GM12878 (cell line): ENCODE data around the gene RETREG1. TPM values are rescaled to one million over a fixed set of nuclear protein-coding genes. Genes with fewer than 3 reads are reported as not detected.

Experiments
- ATAC-seq: fragments of 200-7000 bp; cut with Tn5 transposase; 3 replicates; pipeline ENCODE4 v1.9.1; 2020; ENCODE audit warnings: mild to moderate bottlenecking, moderate library complexity
- BruUV-seq: library from RNA; stranded (reverse); fragments of 400-500 nt; replicated peaks from 2 replicates; lab custom pipeline; 2021; lab: Mats Ljungman, UMichigan
- CTCF ChIA-PET: fragments of 300-600 bp; sonication (Branson Sonifier 250); formaldehyde crosslinking; extraction: SDS; loops from one replicate; lab custom pipeline; 2021; ENCODE audit warnings: inconsistent platforms; lab: Yijun Ruan, JAX
- POLR2A ChIA-PET: fragments of 350-600 bp; formaldehyde crosslinking; extraction: SDS; loops from one replicate; lab custom pipeline; 2021; ENCODE audit warnings: inconsistent platforms; lab: Charles Lee
- RAD21 ChIA-PET: fragments of 300-600 bp; sonication (Branson Sonifier 250); formaldehyde crosslinking; loops from one replicate; lab custom pipeline; 2023; ENCODE audit warnings: antibody characterized with exemption; ENCODE audit not compliant: unreplicated experiment; lab: Charles Lee
- SMC1A ChIA-PET: fragments of 300-600 bp; sonication (Branson Sonifier 250); formaldehyde crosslinking; loops from one replicate; lab custom pipeline; 2023; ENCODE audit not compliant: unreplicated experiment, uncharacterized antibody; lab: Charles Lee
- DNase-seq: peaks from one replicate; pipeline ENCODE4 v3.0.0-alpha.2; 2011; ENCODE audit warnings: low read depth, low spot score
- FAIRE-seq: peaks from 3 replicates; lab custom pipeline; 2011; peaks lifted over from hg19 to GRCh38; lab: Jason Lieb, UNC
- H2AFZ ChIP-seq: 2 replicates; pipeline ENCODE4 v1.6.0; 2011; ENCODE audit warnings: low read depth, low read length, control low read depth; ENCODE audit not compliant: control insufficient read depth
- H3K27ac ChIP-seq: 2 replicates; pipeline ENCODE4 v1.5.1; 2011; ENCODE audit warnings: control low read depth; ENCODE audit not compliant: control insufficient read depth, insufficient read depth
- H3K27me3 ChIP-seq, 2 experiments: replicated peaks in 1 of 2; 2 replicates each; pipeline versions ENCODE4 v1.6.0 to v1.6.1; 2011; ENCODE audit warnings: low read length in 1 of 2; ENCODE audit not compliant: control insufficient read depth in 2 of 2, insufficient read depth in 2 of 2
- H3K36me3 ChIP-seq, 2 experiments: 2 replicates each; pipeline ENCODE4 v1.5.1; 2011; ENCODE audit warnings: low read length in 1 of 2; ENCODE audit not compliant: control insufficient read depth in 2 of 2, insufficient read depth in 2 of 2
- H3K4me1 ChIP-seq: 2 replicates; pipeline ENCODE4 v1.6.1; 2011; ENCODE audit warnings: mild to moderate bottlenecking, low read length, moderate library complexity, mixed read lengths; ENCODE audit not compliant: control insufficient read depth, insufficient read depth
- H3K4me2 ChIP-seq: 2 replicates; pipeline ENCODE4 v1.6.0; 2011; ENCODE audit warnings: control low read depth; ENCODE audit not compliant: control insufficient read depth, insufficient read depth
- H3K4me3 ChIP-seq: fragments of 200-600 bp; sonication (generic); 2 replicates; pipeline ENCODE4 v1.5.1; 2016
- H3K79me2 ChIP-seq: 2 replicates; pipeline ENCODE4 v1.6.0; 2011; ENCODE audit warnings: low read length; ENCODE audit not compliant: control insufficient read depth, insufficient read depth
- H3K9ac ChIP-seq: 2 replicates; pipeline ENCODE4 v1.8.0; 2011; ENCODE audit warnings: low read length, control low read depth, mixed read lengths; ENCODE audit not compliant: control insufficient read depth, insufficient read depth
- H3K9me3 ChIP-seq: replicated peaks from 3 replicates; pipeline ENCODE4 v1.5.1; 2011; ENCODE audit warnings: mild to moderate bottlenecking, low read length; ENCODE audit not compliant: control insufficient read depth, insufficient read depth
- H4K20me1 ChIP-seq: 2 replicates; pipeline ENCODE4 v1.6.0; 2011; ENCODE audit not compliant: control insufficient read depth, insufficient read depth
- ATF2 ChIP-seq: IDR thresholded peaks from 2 replicates; pipeline ENCODE4 v1.6.1; 2012; ENCODE audit warnings: low read length, inconsistent platforms
- CREB1 ChIP-seq: IDR thresholded peaks from 2 replicates; pipeline ENCODE4 v1.6.1; 2012; ENCODE audit warnings: low read depth, mild to moderate bottlenecking, inconsistent platforms
- CUX1 ChIP-seq: IDR thresholded peaks from 2 replicates; pipeline ENCODE4 v1.6.1; 2012; ENCODE audit warnings: improper control_type of control experiment, low read depth, low read length; ENCODE audit not compliant: insufficient replicate concordance
- KAT2A ChIP-seq: conservative IDR thresholded peaks from 2 replicates; pipeline ENCODE4 v1.6.1; 2011; ENCODE audit warnings: low read depth, low read length; ENCODE audit not compliant: control insufficient read depth
- MEF2B ChIP-seq: fragments of 450-650 bp; IDR thresholded peaks from 2 replicates; pipeline ENCODE4 v1.6.1; 2018; ENCODE audit warnings: mild to moderate bottlenecking, moderate library complexity; ENCODE audit not compliant: partially characterized antibody, poor library complexity, severe bottlenecking
- RUNX3 ChIP-seq: IDR thresholded peaks from 2 replicates; pipeline ENCODE4 v1.6.1; 2012; ENCODE audit warnings: low read length, inconsistent platforms
- USF1 ChIP-seq: IDR thresholded peaks from 2 replicates; pipeline ENCODE4 v1.6.1; 2011; ENCODE audit warnings: borderline replicate concordance, low read depth, mild to moderate bottlenecking, moderate library complexity, mixed read lengths, low read length; ENCODE audit not compliant: insufficient read depth; ENCODE audit errors: extremely low read length
- ZBTB33 ChIP-seq: fragments of 450-650 bp; IDR thresholded peaks from 2 replicates; pipeline ENCODE4 v1.6.1; 2017; ENCODE audit warnings: mild to moderate bottlenecking
- WGBS: methylation state at CpG from one replicate; pipeline ENCODE4 v1.1.6; 2016; ENCODE audit warnings: low lambda C conversion rate; ENCODE audit not compliant: insufficient replicate concordance, insufficient coverage; ENCODE audit errors: missing lambda C conversion rate; 5-methylcytosine and 5-hydroxymethylcytosine counted together
- in situ Hi-C: fragments of 300-500 bp; cut with MboI; formaldehyde crosslinking; loops from 9 replicates; pipeline ENCODE4 v1.14.3; 2018; ENCODE audit warnings: mixed read lengths
- intact Hi-C: fragments of 100-400 bp; cut with micrococcal nuclease; formaldehyde crosslinking; loops from one replicate; pipeline ENCODE4 v1.14.2; 2022; ENCODE audit not compliant: unreplicated experiment
- polyA plus RNA-seq, 11 experiments: library from polyadenylated mRNA; depleted of rRNA in 4 of 11; unstranded in 6 of 11; stranded (reverse) in 5 of 11; fragments of >200 nt; fragmentation: Nextera tagmentation in 4 of 11; fragmentation: Illumina TruSeq in 1 of 11; extraction: Ambion mirVana in 4 of 11; extraction: Trizol in 1 of 11; gene quantifications; 1 replicate in 1 of 11; 2 replicates in 10 of 11; pipeline versions ENCODE4 v1.2.1 to v1.2.3, GENCODE V29; 2011 to 2016; ENCODE audit warnings: inconsistent platforms in 2 of 11, missing spikeins in 2 of 11, low read depth in 1 of 11
- total RNA-seq, 4 experiments: library from RNA; depleted of rRNA in 3 of 4; stranded (reverse); fragments of >200 nt in 3 of 4; fragmentation: Illumina TruSeq in 1 of 4; extraction: Trizol in 1 of 4; gene quantifications; 2 replicates each; pipeline versions ENCODE4 v1.2.1 to v1.2.3, GENCODE V29; 2013 to 2021

Gene RETREG1
- total and polyA plus RNA-seq, 10 of the 15 experiments (the other 5 are each of a cell fraction or from before 2014, with no cell fraction given), result 3.9 to 8.9 (median 6.4) TPM

GRCh38 chr5:16597946-16598694, 18.7 kb downstream of the RETREG1 start:
- Histone ChIP-seq H3K9ac (no peak overlapping the region), H3K79me2 (no peaks in the 10 kb centered on the region), H3K9me3 (no peaks in the 10 kb centered on the region), H3K4me3 (no peak overlapping the region), H3K27me3 (no peaks in the 10 kb centered on the region), H3K4me1 (no peaks in the 10 kb centered on the region), H4K20me1 (no peaks in the 10 kb centered on the region), H3K36me3 (no peaks in the 10 kb centered on the region), H2AFZ (no peak overlapping the region), H3K27ac (no peak overlapping the region), H3K4me2 (no peak overlapping the region)
- in situ Hi-C loops (no loop called here), intact Hi-C loops (no loop called here)
- ChIA-PET CTCF (no interaction called here), SMC1A (no interaction called here), POLR2A (no interaction called here), RAD21 (no interaction called here)
- no TSS peak for BruUV-seq
- DNase-seq, result no peak
- WGBS, result 41% methylated on average over 8 of the region's 10 CpGs
- TF ChIP-seq CREB1 (no peak), RUNX3 (no peak), ZBTB33 (no peak), CUX1 (no peak), USF1 (no peak), ATF2 (no peak), MEF2B (no peak), KAT2A (no peak)
- no peak for ATAC-seq
- no peak for FAIRE-seq
